Measurements from ENCODE around the gene DSPP.

GRCh38 chr4:87651941-87652340 lies 43.6 kb downstream of the DSPP start:
- TF ChIP-seq CTCF (IDR thresholded peaks at IDR 0.05) (no peak), POLR2A (IDR thresholded peaks at IDR 0.05) (no peak)

Data from right lobe of liver (tissue), 4 donors.